H9 (cell line): ENCODE data around the gene FOXO6. TPM values are rescaled to one million over a fixed set of nuclear protein-coding genes. Genes with fewer than 3 reads are reported as not detected.

Experiments
- DNase-seq: peaks from one replicate; pipeline ENCODE4 v3.0.0-alpha.2; 2017
- H2AFZ ChIP-seq: one replicate; pipeline ENCODE4 v1.6.1; 2013; ENCODE audit warnings: mild to moderate bottlenecking, low read length, control low read depth, moderate library complexity
- H2AK5ac ChIP-seq: 2 replicates; pipeline ENCODE4 v1.6.1; 2013; ENCODE audit warnings: low read length, control low read depth, mixed read lengths; ENCODE audit not compliant: insufficient read length
- H2BK120ac ChIP-seq: one replicate; pipeline ENCODE4 v1.6.1; 2013; ENCODE audit warnings: low read depth, mild to moderate bottlenecking, low read length, control low read depth, inconsistent platforms; ENCODE audit not compliant: poor library complexity, severe bottlenecking
- H2BK12ac ChIP-seq: 2 replicates; pipeline ENCODE4 v1.6.1; 2013; ENCODE audit warnings: low read length, control low read depth, mixed read lengths, low read depth; ENCODE audit not compliant: insufficient read length
- H2BK15ac ChIP-seq: 2 replicates; pipeline ENCODE4 v1.6.1; 2013; ENCODE audit warnings: low read depth, low read length, control low read depth
- H2BK20ac ChIP-seq: one replicate; pipeline ENCODE4 v1.6.1; 2013; ENCODE audit warnings: low read depth, mild to moderate bottlenecking, low read length, control low read depth, inconsistent platforms; ENCODE audit not compliant: poor library complexity, severe bottlenecking
- H2BK5ac ChIP-seq: 2 replicates; pipeline ENCODE4 v1.6.1; 2013; ENCODE audit warnings: low read length, control low read depth, mixed read lengths; ENCODE audit not compliant: insufficient read length
- H3K14ac ChIP-seq: 2 replicates; pipeline ENCODE4 v1.6.1; 2013; ENCODE audit warnings: low read length, control low read depth; ENCODE audit not compliant: insufficient read depth
- H3K18ac ChIP-seq: 2 replicates; pipeline ENCODE4 v1.6.1; 2013; ENCODE audit warnings: low read depth, mild to moderate bottlenecking, mixed read lengths, low read length, control low read depth; ENCODE audit not compliant: insufficient read length
- H3K23ac ChIP-seq: 2 replicates; pipeline ENCODE4 v1.6.1; 2013; ENCODE audit warnings: low read length, control low read depth, mixed read lengths, low read depth; ENCODE audit not compliant: insufficient read length
- H3K23me2 ChIP-seq: 2 replicates; pipeline ENCODE4 v1.6.1; 2013; ENCODE audit warnings: low read depth, mild to moderate bottlenecking, mixed read lengths, low read length, control low read depth; ENCODE audit not compliant: insufficient read length, poor library complexity, severe bottlenecking
- H3K27ac ChIP-seq: 2 replicates; pipeline ENCODE4 v1.5.1; 2013; ENCODE audit warnings: low read length, control low read depth, mixed read lengths, low read depth; ENCODE audit not compliant: insufficient read length
- H3K27me3 ChIP-seq: 2 replicates; pipeline ENCODE4 v1.6.1; 2013; ENCODE audit warnings: low read length, control low read depth, inconsistent platforms; ENCODE audit not compliant: insufficient read depth
- H3K4ac ChIP-seq: 2 replicates; pipeline ENCODE4 v1.6.1; 2013; ENCODE audit warnings: low read depth, mild to moderate bottlenecking, control low read depth, inconsistent platforms, low read length, moderate library complexity
- H3K4me1 ChIP-seq: 2 replicates; pipeline ENCODE4 v1.6.1; 2013; ENCODE audit warnings: low read length, control low read depth, inconsistent platforms; ENCODE audit not compliant: insufficient read depth
- H3K4me2 ChIP-seq: 2 replicates; pipeline ENCODE4 v1.6.1; 2013; ENCODE audit warnings: low read length, control low read depth, mixed read lengths; ENCODE audit not compliant: insufficient read length, insufficient read depth
- H3K56ac ChIP-seq: 2 replicates; pipeline ENCODE4 v1.6.1; 2013; ENCODE audit warnings: low read depth, mild to moderate bottlenecking, mixed read lengths, low read length, control low read depth; ENCODE audit not compliant: insufficient read length
- H3K79me1 ChIP-seq: 2 replicates; pipeline ENCODE4 v1.6.1; 2013; ENCODE audit warnings: low read depth, mild to moderate bottlenecking, moderate library complexity, low read length, control low read depth, inconsistent platforms; ENCODE audit not compliant: insufficient read depth, poor library complexity, severe bottlenecking
- H3K79me2 ChIP-seq: 2 replicates; pipeline ENCODE4 v1.6.1; 2013; ENCODE audit warnings: low read length, control low read depth, inconsistent platforms; ENCODE audit not compliant: insufficient read depth
- H3K9ac ChIP-seq: 2 replicates; pipeline ENCODE4 v1.6.1; 2013; ENCODE audit warnings: low read length, control low read depth, mixed read lengths; ENCODE audit not compliant: insufficient read length; ENCODE audit errors: extremely low read depth
- H3K9me3 ChIP-seq: one replicate; pipeline ENCODE4 v1.6.1; 2013; ENCODE audit warnings: low read depth, low read length, inconsistent platforms; ENCODE audit not compliant: control insufficient read depth
- H3T11ph ChIP-seq: one replicate; pipeline ENCODE4 v1.6.1; 2013; ENCODE audit warnings: mild to moderate bottlenecking, low read length, control low read depth, inconsistent platforms
- H4K20me1 ChIP-seq: one replicate; pipeline ENCODE4 v1.6.1; 2013; ENCODE audit not compliant: control insufficient read depth, insufficient read length, insufficient read depth
- H4K5ac ChIP-seq: 2 replicates; pipeline ENCODE4 v1.6.1; 2013; ENCODE audit warnings: low read depth, mild to moderate bottlenecking, mixed read lengths, low read length, control low read depth; ENCODE audit not compliant: insufficient read length
- H4K8ac ChIP-seq: replicated peaks from 2 replicates; pipeline ENCODE4 v1.6.1; 2013; ENCODE audit warnings: low read length, control low read depth, mixed read lengths, low read depth; ENCODE audit not compliant: insufficient read length
- H4K91ac ChIP-seq: 2 replicates; pipeline ENCODE4 v1.6.1; 2013; ENCODE audit warnings: low read depth, mild to moderate bottlenecking, moderate library complexity, mixed read lengths, low read length, control low read depth; ENCODE audit not compliant: insufficient read length
- H3K27ac Mint-ChIP-seq, 3 experiments: 2 replicates in 2 of 3; 3 replicates in 1 of 3; pipeline ENCODE4 v1.8.0; 2020 to 2021; ENCODE audit warnings: mixed read lengths in 3 of 3, mild to moderate bottlenecking in 1 of 3, moderate library complexity in 1 of 3
- H3K27me3 Mint-ChIP-seq: 2 replicates; pipeline ENCODE4 v1.8.0; 2021; ENCODE audit warnings: low read depth, mild to moderate bottlenecking, moderate library complexity, mixed read lengths
- H3K36me3 Mint-ChIP-seq, 3 experiments: 2 replicates in 2 of 3; 3 replicates in 1 of 3; pipeline ENCODE4 v1.8.0; 2020 to 2021; ENCODE audit warnings: low read depth in 3 of 3, mixed read lengths in 3 of 3; ENCODE audit not compliant: insufficient read depth in 1 of 3
- H3K4me1 Mint-ChIP-seq, 2 experiments: 2 replicates each; pipeline ENCODE4 v1.8.0; 2020; ENCODE audit warnings: mixed read lengths in 2 of 2
- H3K4me3 Mint-ChIP-seq, 2 experiments: 2 replicates in 1 of 2; 3 replicates in 1 of 2; pipeline ENCODE4 v1.8.0; 2020 to 2021; ENCODE audit warnings: mild to moderate bottlenecking in 2 of 2, mixed read lengths in 2 of 2, moderate library complexity in 1 of 2
- H3K9me3 Mint-ChIP-seq, 2 experiments: 2 replicates in 1 of 2; 3 replicates in 1 of 2; pipeline ENCODE4 v1.8.0; 2020; ENCODE audit warnings: mild to moderate bottlenecking in 2 of 2, mixed read lengths in 2 of 2, moderate library complexity in 1 of 2
- CTCF ChIP-seq: fragments of 200-600 bp; sonication (generic); conservative IDR thresholded peaks from 3 replicates; pipeline ENCODE4 v1.8.0; 2021; ENCODE audit warnings: antibody characterized with exemption, mild to moderate bottlenecking
- WGBS: extraction: QIAGEN DNeasy Blood & Tissue Kit; methylation state at CpG from one replicate; pipeline ENCODE4 v1.1.7; 2013; ENCODE audit warnings: missing lambda C conversion rate, low lambda C conversion rate, mixed read lengths; ENCODE audit not compliant: insufficient read length; ENCODE audit errors: extremely low coverage; 5-methylcytosine and 5-hydroxymethylcytosine counted together
- total RNA-seq: library from RNA; stranded (reverse); gene quantifications from 2 replicates; pipeline ENCODE4 v1.2.1, GENCODE V29; 2021

Gene FOXO6
- total RNA-seq, 1 experiment from 2014 or later: 0.83 TPM

DNA sequence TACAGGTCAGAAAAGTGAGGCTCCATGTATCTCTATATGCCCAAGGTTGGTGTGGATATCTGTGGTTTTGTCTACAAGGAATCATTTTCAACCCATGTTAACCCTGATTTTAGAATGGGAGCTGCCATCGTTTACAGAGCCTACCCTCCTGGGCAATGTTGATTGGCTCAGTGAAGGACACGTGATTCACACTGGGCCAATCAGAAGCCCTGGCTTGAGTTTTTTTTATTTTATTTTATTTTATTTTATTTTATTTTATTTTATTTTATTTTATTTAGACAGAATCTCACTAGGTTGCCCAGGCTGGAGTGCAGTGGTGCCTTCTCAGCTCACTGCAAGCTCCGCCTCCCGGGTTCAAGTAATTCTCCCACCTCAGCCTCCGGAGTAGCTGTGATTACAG lies 35.8 kb downstream of the FOXO6 start:
- Histone ChIP-seq H3K56ac (no peak overlapping the region), H3K23ac (no peak overlapping the region), H3K9me3 (no peaks in the 10 kb centered on the region), H3K79me2 (no peaks in the 10 kb centered on the region), H3K18ac (no peak overlapping the region), H2AK5ac (no peak overlapping the region), H3K27ac (no peak overlapping the region), H4K91ac (no peak overlapping the region), H3K4me1 (peaks cover 6% of the 10 kb centered on the region; the same call in 1 of the 2 replicates), H4K20me1 (no peaks in the 10 kb centered on the region), H2BK5ac (no peak overlapping the region), H3K79me1 (no peaks in the 10 kb centered on the region), H2AFZ (no peak overlapping the region), H3K4ac (no peak overlapping the region), H3K23me2 (peaks cover 3% of the 10 kb centered on the region), H3T11ph (no peak overlapping the region), H4K5ac (no peak overlapping the region), H2BK120ac (no peak overlapping the region), H2BK20ac (no peak overlapping the region), H2BK15ac (no peak overlapping the region), H3K27me3 (no peaks in the 10 kb centered on the region), H3K14ac (no peak overlapping the region), H2BK12ac (no peak overlapping the region), H3K9ac (no peak overlapping the region), H4K8ac (no peak overlapping the region), H3K4me2 (no peak overlapping the region)
- Mint-ChIP-seq H3K4me1 (peaks cover 39 to 61% of the 10 kb centered on the region in 2 experiments), H3K36me3 (0 out of 7 replicates have a peak, but pooled peaks cover 0 to 4% (median 0%) of the 10 kb centered on the region in 3 experiments), H3K4me3 (no peak overlapping the region), H3K9me3 (peaks cover 2 to 5% of the 10 kb centered on the region in 2 experiments; a peak in 2 of 5 replicates), H3K27ac (no peak overlapping the region), H3K27me3 (peaks cover 48% of the 10 kb centered on the region)
- no CpG with 5 or more reads among the region's 5 CpGs for WGBS
- no peak for TF ChIP-seq CTCF
- DNase-seq: no peak
